ENCODE data around the gene EFEMP2. TPM values are rescaled to one million over a fixed set of nuclear protein-coding genes. Genes with fewer than 3 reads are reported as not detected.
A peak's percentile ranks its signal among the peaks of the same experiment; 100 is the strongest.

EFEMP2 gene
- total RNA-seq, 6 experiments from 2014 or later: 5.1 to 13.9 (median 7.8) TPM

- peak; percentile 56 to 74 (median 62) for ATAC-seq
- DNase-seq: peak; percentile 48 to 66 (median 60)
- Histone ChIP-seq H3K4me3 (no peak overlapping the region), H3K4me1 (no peaks in the 10 kb centered on the region), H3K9me3 (no peaks in the 10 kb centered on the region), H3K27ac (no peak overlapping the region), H3K36me3 (no peaks in the 10 kb centered on the region), H3K27me3 (no peaks in the 10 kb centered on the region)
- intact Hi-C loops (cut with DNase I): loop anchor here in 1 of 2 donors (10.0 kb wide), 1 partner anchor 198 kb away; no protein-coding TSS in a partner anchor
- WGBS (ENCODE audit: insufficient coverage, low coverage, low lambda C conversion rate, missing lambda C conversion rate): 52% methylated on average over 15 of the region's 15 CpGs
- TF ChIP-seq CTCF (IDR thresholded peaks at IDR 0.05): no peak
- no peak for TF ChIP-seq POLR2A (IDR thresholded peaks at IDR 0.05)
Observed at GRCh38 chr11:65822776-65823528, 49.6 kb downstream of the EFEMP2 start.

- Histone ChIP-seq H3K36me3 (no peaks in the 10 kb centered on the region), H3K9me3 (no peaks in the 10 kb centered on the region), H3K27ac (no peak overlapping the region), H3K4me1 (no peaks in the 10 kb centered on the region), H3K4me3 (no peak overlapping the region), H3K27me3 (no peaks in the 10 kb centered on the region)
- peak; percentile 43 to 64 (median 52) for ATAC-seq
- 6% methylated on average over 4 of the region's 8 CpGs for WGBS (ENCODE audit: insufficient coverage, low coverage, low lambda C conversion rate, missing lambda C conversion rate)
- intact Hi-C loops (cut with DNase I): loop anchor here in 1 of 2 donors (10.0 kb wide), 1 partner anchor 196 kb away; no protein-coding TSS in a partner anchor
- DNase-seq: peak; percentile 36 to 70 (median 63)
- TF ChIP-seq CTCF (IDR thresholded peaks at IDR 0.05): no peak
- no peak for TF ChIP-seq POLR2A (IDR thresholded peaks at IDR 0.05)
Observed at GRCh38 chr11:65821107-65821506, 51.5 kb downstream of the EFEMP2 start.

GRCh38 chr11:65817835-65818680 lies 54.5 kb downstream of the EFEMP2 start:
- DNase-seq: peak; percentile 95 to 96 (median 95)
- TF ChIP-seq CTCF (IDR thresholded peaks at IDR 0.05) (peak; percentile 98 to 100 (median 100)), POLR2A (IDR thresholded peaks at IDR 0.05) (peak; percentile 53)
- intact Hi-C loops (cut with DNase I): loop anchor here (5.0 to 10.0 kb wide), 3 partner anchors 103 to 193 kb away; partner anchors contain the start of gene KAT5 (in 2 of the 2)
- ATAC-seq: peak; percentile 94 to 99 (median 96)
- WGBS (ENCODE audit: insufficient coverage, low coverage, low lambda C conversion rate, missing lambda C conversion rate): 7% methylated on average over 14 of the region's 74 CpGs
- H3K27me3 ChIP-seq: no peaks in the 10 kb centered on the region
- no peaks in the 10 kb centered on the region for H3K9me3 ChIP-seq
- H3K27ac ChIP-seq: peak overlapping the region; percentile 78 to 83 (median 78)
- no peaks in the 10 kb centered on the region for H3K4me1 ChIP-seq
- H3K36me3 ChIP-seq: no peaks in the 10 kb centered on the region
- peak overlapping the region; percentile 53 to 80 (median 68) for H3K4me3 ChIP-seq

- TF ChIP-seq POLR2A (IDR thresholded peaks at IDR 0.05) (no peak), CTCF (IDR thresholded peaks at IDR 0.05) (no peak)
- intact Hi-C loops (cut with DNase I): loop anchor here (5.0 to 10.0 kb wide), 3 partner anchors 103 to 193 kb away; partner anchors contain the start of gene KAT5 (in 2 of the 2)
- WGBS (ENCODE audit: insufficient coverage, low coverage, low lambda C conversion rate, missing lambda C conversion rate): 52% methylated on average over 5 of the region's 5 CpGs
- no peak for DNase-seq
- Histone ChIP-seq H3K4me3 (peak overlapping the region; percentile 53 to 80 (median 68)), H3K4me1 (no peaks in the 10 kb centered on the region), H3K9me3 (no peaks in the 10 kb centered on the region), H3K36me3 (no peaks in the 10 kb centered on the region), H3K27ac (peak overlapping the region; percentile 78 to 83 (median 78)), H3K27me3 (no peaks in the 10 kb centered on the region)
- no peak for ATAC-seq
Observed at GRCh38 chr11:65817312-65817834, 55.2 kb downstream of the EFEMP2 start.
